ENCODE data around the gene ABI3.

DNA sequence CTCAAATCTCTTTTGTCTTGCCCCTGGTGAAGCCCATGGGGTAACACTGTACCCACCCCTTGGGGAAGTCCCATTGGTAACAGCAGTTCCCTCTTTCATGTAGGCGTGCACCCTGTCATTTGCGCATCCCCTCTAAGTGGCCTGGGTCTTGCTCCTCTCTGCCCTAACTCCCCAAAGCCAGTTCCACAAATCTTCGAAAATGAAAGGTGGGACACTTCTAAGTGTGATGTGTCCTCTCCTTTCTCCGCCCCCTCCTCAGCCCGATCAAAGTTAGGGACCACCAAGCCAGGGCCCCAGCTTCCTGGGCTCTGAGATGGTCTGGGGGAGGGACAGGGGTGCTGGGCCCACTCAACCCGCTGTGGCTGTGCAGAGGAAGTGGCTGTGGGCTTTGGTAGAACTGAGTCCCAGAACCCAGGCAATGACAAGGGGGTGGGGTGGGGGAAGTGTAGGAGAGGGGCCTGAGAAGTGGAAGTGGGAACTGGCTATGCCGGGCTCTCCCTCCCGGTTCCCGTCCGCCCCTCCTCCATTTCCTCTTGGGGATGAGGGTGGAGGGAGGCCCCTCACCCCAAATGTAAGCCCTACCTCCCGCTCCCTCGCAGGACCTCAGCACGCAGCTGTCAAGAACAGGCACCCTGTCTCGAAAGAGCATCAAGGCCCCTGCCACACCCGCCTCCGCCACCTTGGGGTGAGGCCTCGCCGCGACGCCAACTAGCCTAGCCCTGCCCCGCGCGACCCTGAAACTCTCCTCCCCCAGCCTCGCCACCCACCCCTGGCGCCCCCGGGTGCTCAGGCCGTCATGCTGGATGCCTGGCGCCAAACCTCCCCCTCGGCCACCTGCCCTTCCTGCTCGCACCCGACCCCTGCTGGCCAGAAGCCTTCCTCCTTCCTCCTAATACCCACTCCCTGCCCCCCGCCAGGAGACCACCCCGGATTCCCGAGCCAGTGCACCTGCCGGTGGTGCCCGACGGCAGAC lies 8.7 kb downstream of the ABI3 start:
- TF ChIP-seq RAD21 (conservative IDR thresholded peaks at IDR 0.05) (no peak), EP300 (conservative IDR thresholded peaks at IDR 0.05; ENCODE audit: poor library complexity, severe bottlenecking) (no peak), SMC3 (conservative IDR thresholded peaks at IDR 0.05; ENCODE audit: poor library complexity) (no peak), EZH2 (IDR thresholded peaks at IDR 0.05; ENCODE audit: borderline replicate concordance, insufficient read depth, low read length, poor library complexity, severe bottlenecking) (no peak), POLR2AphosphoS5 (IDR thresholded peaks at IDR 0.05) (no peak), MXI1 (conservative IDR thresholded peaks at IDR 0.05; ENCODE audit: poor library complexity, severe bottlenecking) (no peak)
- TF ChIP-seq, protein P1, sequence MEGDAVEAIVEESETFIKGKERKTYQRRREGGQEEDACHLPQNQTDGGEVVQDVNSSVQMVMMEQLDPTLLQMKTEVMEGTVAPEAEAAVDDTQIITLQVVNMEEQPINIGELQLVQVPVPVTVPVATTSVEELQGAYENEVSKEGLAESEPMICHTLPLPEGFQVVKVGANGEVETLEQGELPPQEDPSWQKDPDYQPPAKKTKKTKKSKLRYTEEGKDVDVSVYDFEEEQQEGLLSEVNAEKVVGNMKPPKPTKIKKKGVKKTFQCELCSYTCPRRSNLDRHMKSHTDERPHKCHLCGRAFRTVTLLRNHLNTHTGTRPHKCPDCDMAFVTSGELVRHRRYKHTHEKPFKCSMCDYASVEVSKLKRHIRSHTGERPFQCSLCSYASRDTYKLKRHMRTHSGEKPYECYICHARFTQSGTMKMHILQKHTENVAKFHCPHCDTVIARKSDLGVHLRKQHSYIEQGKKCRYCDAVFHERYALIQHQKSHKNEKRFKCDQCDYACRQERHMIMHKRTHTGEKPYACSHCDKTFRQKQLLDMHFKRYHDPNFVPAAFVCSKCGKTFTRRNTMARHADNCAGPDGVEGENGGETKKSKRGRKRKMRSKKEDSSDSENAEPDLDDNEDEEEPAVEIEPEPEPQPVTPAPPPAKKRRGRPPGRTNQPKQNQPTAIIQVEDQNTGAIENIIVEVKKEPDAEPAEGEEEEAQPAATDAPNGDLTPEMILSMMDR (IDR thresholded peaks at IDR 0.05; ENCODE audit: poor library complexity, severe bottlenecking): no peak
- TF ChIP-seq, protein P2, sequence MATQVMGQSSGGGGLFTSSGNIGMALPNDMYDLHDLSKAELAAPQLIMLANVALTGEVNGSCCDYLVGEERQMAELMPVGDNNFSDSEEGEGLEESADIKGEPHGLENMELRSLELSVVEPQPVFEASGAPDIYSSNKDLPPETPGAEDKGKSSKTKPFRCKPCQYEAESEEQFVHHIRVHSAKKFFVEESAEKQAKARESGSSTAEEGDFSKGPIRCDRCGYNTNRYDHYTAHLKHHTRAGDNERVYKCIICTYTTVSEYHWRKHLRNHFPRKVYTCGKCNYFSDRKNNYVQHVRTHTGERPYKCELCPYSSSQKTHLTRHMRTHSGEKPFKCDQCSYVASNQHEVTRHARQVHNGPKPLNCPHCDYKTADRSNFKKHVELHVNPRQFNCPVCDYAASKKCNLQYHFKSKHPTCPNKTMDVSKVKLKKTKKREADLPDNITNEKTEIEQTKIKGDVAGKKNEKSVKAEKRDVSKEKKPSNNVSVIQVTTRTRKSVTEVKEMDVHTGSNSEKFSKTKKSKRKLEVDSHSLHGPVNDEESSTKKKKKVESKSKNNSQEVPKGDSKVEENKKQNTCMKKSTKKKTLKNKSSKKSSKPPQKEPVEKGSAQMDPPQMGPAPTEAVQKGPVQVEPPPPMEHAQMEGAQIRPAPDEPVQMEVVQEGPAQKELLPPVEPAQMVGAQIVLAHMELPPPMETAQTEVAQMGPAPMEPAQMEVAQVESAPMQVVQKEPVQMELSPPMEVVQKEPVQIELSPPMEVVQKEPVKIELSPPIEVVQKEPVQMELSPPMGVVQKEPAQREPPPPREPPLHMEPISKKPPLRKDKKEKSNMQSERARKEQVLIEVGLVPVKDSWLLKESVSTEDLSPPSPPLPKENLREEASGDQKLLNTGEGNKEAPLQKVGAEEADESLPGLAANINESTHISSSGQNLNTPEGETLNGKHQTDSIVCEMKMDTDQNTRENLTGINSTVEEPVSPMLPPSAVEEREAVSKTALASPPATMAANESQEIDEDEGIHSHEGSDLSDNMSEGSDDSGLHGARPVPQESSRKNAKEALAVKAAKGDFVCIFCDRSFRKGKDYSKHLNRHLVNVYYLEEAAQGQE (IDR thresholded peaks at IDR 0.05; ENCODE audit: borderline replicate concordance): no peak
